HFFc6 (cell line): ENCODE data around the gene MIF. TPM values are rescaled to one million over a fixed set of nuclear protein-coding genes. Genes with fewer than 3 reads are reported as not detected.
"Not testable (repeated sequence)": the region's sequence is repeated elsewhere in the genome, so short reads cannot be mapped to it uniquely, and the experiment has no call there.

Experiments used
- DNase-seq: peaks from one replicate; pipeline ENCODE4 v3.0.0-alpha.2; 2018
- H3K27ac Mint-ChIP-seq: 2 replicates; pipeline ENCODE4 v1.8.0; 2020; ENCODE audit warnings: mild to moderate bottlenecking, mixed read lengths
- H3K27me3 Mint-ChIP-seq: 2 replicates; pipeline ENCODE4 v1.8.0; 2021; ENCODE audit warnings: mild to moderate bottlenecking, moderate library complexity, mixed read lengths; ENCODE audit not compliant: insufficient read depth
- H3K36me3 Mint-ChIP-seq: 2 replicates; pipeline ENCODE4 v1.8.0; 2021; ENCODE audit warnings: low read depth, mixed read lengths
- H3K4me1 Mint-ChIP-seq: 2 replicates; pipeline ENCODE4 v1.8.0; 2020; ENCODE audit warnings: low read depth, mixed read lengths
- H3K4me3 Mint-ChIP-seq: 2 replicates; pipeline ENCODE4 v1.8.0; 2020; ENCODE audit warnings: mild to moderate bottlenecking, moderate library complexity, mixed read lengths
- H3K9me3 Mint-ChIP-seq: 2 replicates; pipeline ENCODE4 v1.8.0; 2020; ENCODE audit warnings: mild to moderate bottlenecking, mixed read lengths
- CTCF ChIP-seq: fragments of 200-600 bp; sonication (generic); IDR thresholded peaks from 2 replicates; pipeline ENCODE4 v1.5.0; 2021; ENCODE audit warnings: antibody characterized with exemption, mild to moderate bottlenecking
- total RNA-seq, 6 experiments: library from RNA; stranded (reverse); fragmentation: NEBNext Ultra II Directional; extraction: Animal tissue kit (Norgen Biotek cat#: 25700); gene quantifications; 2 replicates in 1 of 6; 3 replicates in 5 of 6; pipeline ENCODE4 v1.2.3, GENCODE V29; 2021

The MIF gene
- total RNA-seq, 6 experiments from 2014 or later: 625 to 741 (median 699) TPM

- no peak for DNase-seq
- no peak for TF ChIP-seq CTCF
- Mint-ChIP-seq H3K4me3 (no peak overlapping the region), H3K4me1 (peaks cover 29% of the 10 kb centered on the region), H3K27ac (no peak overlapping the region), H3K27me3 (peaks cover 8% of the 10 kb centered on the region), H3K9me3 (peaks cover 22% of the 10 kb centered on the region), H3K36me3 (peaks cover 44% of the 10 kb centered on the region)
Observed at GRCh38 chr22:23926561-23926960, 32.4 kb downstream of the MIF start.

GRCh38 chr22:23938328-23939016 is 44.3 kb downstream of the MIF start:
- DNase-seq: no peak
- Mint-ChIP-seq H3K36me3 (no peaks in the 10 kb centered on the region), H3K27me3 (peaks cover 6% of the 10 kb centered on the region), H3K9me3 (no peaks in the 10 kb centered on the region), H3K27ac (no peak overlapping the region), H3K4me3 (no peak overlapping the region), H3K4me1 (no peaks in the 10 kb centered on the region)
- no peak for TF ChIP-seq CTCF

GRCh38 chr22:23939017-23939357 is 44.8 kb downstream of the MIF start:
- H3K36me3 Mint-ChIP-seq: no peaks in the 10 kb centered on the region
- H3K9me3 Mint-ChIP-seq: no peaks in the 10 kb centered on the region
- no peak overlapping the region for H3K4me3 Mint-ChIP-seq
- H3K4me1 Mint-ChIP-seq: no peaks in the 10 kb centered on the region
- no peak for TF ChIP-seq CTCF
- no peak for DNase-seq
- H3K27me3 Mint-ChIP-seq: peaks cover 6% of the 10 kb centered on the region
- no peak overlapping the region for H3K27ac Mint-ChIP-seq

- H3K36me3 Mint-ChIP-seq, H3K27me3 Mint-ChIP-seq, H3K27ac Mint-ChIP-seq, H3K4me3 Mint-ChIP-seq, H3K9me3 Mint-ChIP-seq, DNase-seq, H3K4me1 Mint-ChIP-seq: not testable (repeated sequence)
Observed at GRCh38 chr22:23940166-23940565, 46.0 kb downstream of the MIF start.

Other genes with a start within 250 kb of the MIF start
- gene RGL4, start 203.4 kb upstream of the MIF start, total RNA-seq: not detected
- 1 to 10 TPM; 6.0 to 7.0 (median 6.4) TPM for gene ZNF70, start 143.3 kb upstream of the MIF start, total RNA-seq
- under 1 TPM in 2 of 6 experiments, not detected in 4; 0.33 to 0.57 TPM for gene VPREB3, start 140.0 kb upstream of the MIF start, total RNA-seq
- 1 to 10 TPM in 3 of 6 experiments, under 1 TPM in 3; 0.48 to 4.0 (median 1.1) TPM for gene C22orf15, start 131.4 kb upstream of the MIF start, total RNA-seq
- 100 to 1,000 TPM in 4 of 6 experiments, 10 to 100 TPM in 2; 89.3 to 117 (median 106) TPM for gene CHCHD10, start 126.4 kb upstream of the MIF start, total RNA-seq
- gene MMP11, start 121.5 kb upstream of the MIF start, total RNA-seq: 1 to 10 TPM; 1.7 to 3.6 (median 2.7) TPM
- gene SMARCB1, start 107.4 kb upstream of the MIF start, total RNA-seq: 100 to 1,000 TPM in 1 of 6 experiments, 10 to 100 TPM in 5; 91.5 to 101 (median 97.3) TPM
- gene DERL3, start 55.4 kb upstream of the MIF start, total RNA-seq: under 1 TPM; 0.21 to 0.88 (median 0.40) TPM
- gene SLC2A11, start 36.5 kb upstream of the MIF start, total RNA-seq: 10 to 100 TPM in 4 of 6 experiments, 1 to 10 TPM in 2; 8.9 to 13.2 (median 10.5) TPM
- 10 to 100 TPM; 31.4 to 39.2 (median 34.1) TPM for gene GSTT2B, start 66.8 kb downstream of the MIF start, total RNA-seq
- under 1 TPM; 0.26 to 0.66 (median 0.47) TPM for gene DDTL, start 72.5 kb downstream of the MIF start, total RNA-seq
- 100 to 1,000 TPM in 4 of 6 experiments, 10 to 100 TPM in 2; 96.1 to 120 (median 108) TPM for gene DDT, start 80.1 kb downstream of the MIF start, total RNA-seq
- gene GSTT2, start 85.8 kb downstream of the MIF start, total RNA-seq: under 1 TPM in 5 of 6 experiments, not detected in 1; 0.38 to 0.64 (median 0.43) TPM
- gene GSTT4, start 111.1 kb downstream of the MIF start, total RNA-seq: not detected
- gene CABIN1, start 116.9 kb downstream of the MIF start, total RNA-seq: 10 to 100 TPM; 39.0 to 54.1 (median 48.0) TPM